ENCODE results near the gene ZNF212.

- TF ChIP-seq YY1 (IDR thresholded peaks at IDR 0.05; ENCODE audit: insufficient read depth, insufficient read length) (no peak), ZNF274 (IDR thresholded peaks at IDR 0.05; ENCODE audit: low read depth, low read length) (no peak)
Observed at GRCh38 chr7:149232362-149232761, 7.1 kb upstream of the ZNF212 start.

Data from NT2/D1 (cell line).